H1 (cell line): ENCODE measurements around the gene CGB2. TPM values are rescaled to one million over a fixed set of nuclear protein-coding genes. Genes with fewer than 3 reads are reported as not detected.

Source experiments
- BACH1 ChIP-seq: IDR thresholded peaks from 2 replicates; pipeline ENCODE4 v1.6.1; 2012; ENCODE audit warnings: low read length, improper control_type of control experiment
- EZH2 ChIP-seq: fragments of 200-600 bp; sonication (generic); IDR thresholded peaks from 2 replicates; pipeline ENCODE4 v1.7.1; 2012; ENCODE audit warnings: low read depth, mild to moderate bottlenecking, moderate library complexity, low read length, inconsistent platforms; ENCODE audit not compliant: severe bottlenecking
- SIN3A ChIP-seq, 2 experiments: IDR thresholded peaks in 1 of 2; conservative IDR thresholded peaks in 1 of 2; 2 replicates each; pipeline ENCODE4 v1.6.1; 2011 to 2012; ENCODE audit warnings: low read length in 2 of 2, improper control_type of control experiment in 1 of 2, low read depth in 1 of 2, mild to moderate bottlenecking in 1 of 2
- polyA plus RNA-seq, 7 experiments: library from polyadenylated mRNA; depleted of rRNA in 3 of 7; stranded (reverse) in 5 of 7; unstranded in 2 of 7; fragments of >200 nt in 5 of 7; fragments of 200-250 nt in 2 of 7; gene quantifications; 1 replicate in 5 of 7; 2 replicates in 1 of 7; 4 replicates in 1 of 7; pipeline versions ENCODE4 v1.2.1 to v1.2.3, GENCODE V29; 2011 to 2013; ENCODE audit warnings: missing spikeins in 2 of 7, mixed read lengths in 2 of 7
- total RNA-seq: library from RNA; stranded (reverse); fragmentation: NEBNext Ultra II Directional; extraction: Animal tissue kit (Norgen Biotek cat#: 25700); gene quantifications from 2 replicates; pipeline ENCODE4 v1.2.1, GENCODE V29; 2021
- TF ChIP-seq, protein P1 (sequence below): IDR thresholded peaks from 2 replicates; pipeline ENCODE4 v1.6.1; 2011; ENCODE audit warnings: low read depth, mild to moderate bottlenecking, low read length; ENCODE audit not compliant: insufficient read depth
- TF ChIP-seq, protein P2 (sequence below): fragments of 300-600 bp; sonication (generic); IDR thresholded peaks from 2 replicates; pipeline ENCODE4 v1.7.1; 2012; ENCODE audit warnings: low read length, moderate library complexity, mild to moderate bottlenecking, inconsistent platforms; ENCODE audit not compliant: insufficient replicate concordance

CGB2 gene
- total and polyA plus RNA-seq, 2 of the 8 experiments (the other 6 are each of a cell fraction or from before 2014, with no cell fraction given): 0.71 to 3.2 TPM

DNA sequence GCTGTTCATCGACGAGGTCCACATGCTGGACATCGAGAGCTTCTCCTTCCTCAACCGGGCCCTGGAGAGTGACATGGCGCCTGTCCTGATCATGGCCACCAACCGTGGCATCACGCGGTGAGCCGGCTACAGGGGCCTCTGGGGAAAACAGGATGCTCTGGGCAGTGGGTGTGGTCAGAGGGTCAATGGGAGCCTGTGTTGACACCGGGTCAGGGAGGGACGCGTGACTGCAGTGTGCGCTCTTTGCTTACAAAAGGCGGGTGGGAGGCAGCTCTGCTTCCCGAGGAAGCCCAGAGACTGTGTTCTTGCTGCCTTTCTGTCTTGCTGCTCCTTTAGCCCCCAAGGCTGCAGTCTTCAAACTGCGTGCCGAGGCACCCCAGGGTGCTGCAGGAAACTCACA is 20.5 kb upstream of the CGB2 start (continued):
- TF ChIP-seq BACH1 (no peak), EZH2 (no peak), SIN3A (conservative IDR thresholded peaks at IDR 0.05 in 1 of 2, IDR thresholded peaks at IDR 0.05 in 1 of 2; ENCODE audit: low read depth in 1 of 2, low read length in 2 of 2) (no peak)
- TF ChIP-seq, protein P1, sequence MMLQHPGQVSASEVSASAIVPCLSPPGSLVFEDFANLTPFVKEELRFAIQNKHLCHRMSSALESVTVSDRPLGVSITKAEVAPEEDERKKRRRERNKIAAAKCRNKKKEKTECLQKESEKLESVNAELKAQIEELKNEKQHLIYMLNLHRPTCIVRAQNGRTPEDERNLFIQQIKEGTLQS: no peak
- TF ChIP-seq, protein P2, sequence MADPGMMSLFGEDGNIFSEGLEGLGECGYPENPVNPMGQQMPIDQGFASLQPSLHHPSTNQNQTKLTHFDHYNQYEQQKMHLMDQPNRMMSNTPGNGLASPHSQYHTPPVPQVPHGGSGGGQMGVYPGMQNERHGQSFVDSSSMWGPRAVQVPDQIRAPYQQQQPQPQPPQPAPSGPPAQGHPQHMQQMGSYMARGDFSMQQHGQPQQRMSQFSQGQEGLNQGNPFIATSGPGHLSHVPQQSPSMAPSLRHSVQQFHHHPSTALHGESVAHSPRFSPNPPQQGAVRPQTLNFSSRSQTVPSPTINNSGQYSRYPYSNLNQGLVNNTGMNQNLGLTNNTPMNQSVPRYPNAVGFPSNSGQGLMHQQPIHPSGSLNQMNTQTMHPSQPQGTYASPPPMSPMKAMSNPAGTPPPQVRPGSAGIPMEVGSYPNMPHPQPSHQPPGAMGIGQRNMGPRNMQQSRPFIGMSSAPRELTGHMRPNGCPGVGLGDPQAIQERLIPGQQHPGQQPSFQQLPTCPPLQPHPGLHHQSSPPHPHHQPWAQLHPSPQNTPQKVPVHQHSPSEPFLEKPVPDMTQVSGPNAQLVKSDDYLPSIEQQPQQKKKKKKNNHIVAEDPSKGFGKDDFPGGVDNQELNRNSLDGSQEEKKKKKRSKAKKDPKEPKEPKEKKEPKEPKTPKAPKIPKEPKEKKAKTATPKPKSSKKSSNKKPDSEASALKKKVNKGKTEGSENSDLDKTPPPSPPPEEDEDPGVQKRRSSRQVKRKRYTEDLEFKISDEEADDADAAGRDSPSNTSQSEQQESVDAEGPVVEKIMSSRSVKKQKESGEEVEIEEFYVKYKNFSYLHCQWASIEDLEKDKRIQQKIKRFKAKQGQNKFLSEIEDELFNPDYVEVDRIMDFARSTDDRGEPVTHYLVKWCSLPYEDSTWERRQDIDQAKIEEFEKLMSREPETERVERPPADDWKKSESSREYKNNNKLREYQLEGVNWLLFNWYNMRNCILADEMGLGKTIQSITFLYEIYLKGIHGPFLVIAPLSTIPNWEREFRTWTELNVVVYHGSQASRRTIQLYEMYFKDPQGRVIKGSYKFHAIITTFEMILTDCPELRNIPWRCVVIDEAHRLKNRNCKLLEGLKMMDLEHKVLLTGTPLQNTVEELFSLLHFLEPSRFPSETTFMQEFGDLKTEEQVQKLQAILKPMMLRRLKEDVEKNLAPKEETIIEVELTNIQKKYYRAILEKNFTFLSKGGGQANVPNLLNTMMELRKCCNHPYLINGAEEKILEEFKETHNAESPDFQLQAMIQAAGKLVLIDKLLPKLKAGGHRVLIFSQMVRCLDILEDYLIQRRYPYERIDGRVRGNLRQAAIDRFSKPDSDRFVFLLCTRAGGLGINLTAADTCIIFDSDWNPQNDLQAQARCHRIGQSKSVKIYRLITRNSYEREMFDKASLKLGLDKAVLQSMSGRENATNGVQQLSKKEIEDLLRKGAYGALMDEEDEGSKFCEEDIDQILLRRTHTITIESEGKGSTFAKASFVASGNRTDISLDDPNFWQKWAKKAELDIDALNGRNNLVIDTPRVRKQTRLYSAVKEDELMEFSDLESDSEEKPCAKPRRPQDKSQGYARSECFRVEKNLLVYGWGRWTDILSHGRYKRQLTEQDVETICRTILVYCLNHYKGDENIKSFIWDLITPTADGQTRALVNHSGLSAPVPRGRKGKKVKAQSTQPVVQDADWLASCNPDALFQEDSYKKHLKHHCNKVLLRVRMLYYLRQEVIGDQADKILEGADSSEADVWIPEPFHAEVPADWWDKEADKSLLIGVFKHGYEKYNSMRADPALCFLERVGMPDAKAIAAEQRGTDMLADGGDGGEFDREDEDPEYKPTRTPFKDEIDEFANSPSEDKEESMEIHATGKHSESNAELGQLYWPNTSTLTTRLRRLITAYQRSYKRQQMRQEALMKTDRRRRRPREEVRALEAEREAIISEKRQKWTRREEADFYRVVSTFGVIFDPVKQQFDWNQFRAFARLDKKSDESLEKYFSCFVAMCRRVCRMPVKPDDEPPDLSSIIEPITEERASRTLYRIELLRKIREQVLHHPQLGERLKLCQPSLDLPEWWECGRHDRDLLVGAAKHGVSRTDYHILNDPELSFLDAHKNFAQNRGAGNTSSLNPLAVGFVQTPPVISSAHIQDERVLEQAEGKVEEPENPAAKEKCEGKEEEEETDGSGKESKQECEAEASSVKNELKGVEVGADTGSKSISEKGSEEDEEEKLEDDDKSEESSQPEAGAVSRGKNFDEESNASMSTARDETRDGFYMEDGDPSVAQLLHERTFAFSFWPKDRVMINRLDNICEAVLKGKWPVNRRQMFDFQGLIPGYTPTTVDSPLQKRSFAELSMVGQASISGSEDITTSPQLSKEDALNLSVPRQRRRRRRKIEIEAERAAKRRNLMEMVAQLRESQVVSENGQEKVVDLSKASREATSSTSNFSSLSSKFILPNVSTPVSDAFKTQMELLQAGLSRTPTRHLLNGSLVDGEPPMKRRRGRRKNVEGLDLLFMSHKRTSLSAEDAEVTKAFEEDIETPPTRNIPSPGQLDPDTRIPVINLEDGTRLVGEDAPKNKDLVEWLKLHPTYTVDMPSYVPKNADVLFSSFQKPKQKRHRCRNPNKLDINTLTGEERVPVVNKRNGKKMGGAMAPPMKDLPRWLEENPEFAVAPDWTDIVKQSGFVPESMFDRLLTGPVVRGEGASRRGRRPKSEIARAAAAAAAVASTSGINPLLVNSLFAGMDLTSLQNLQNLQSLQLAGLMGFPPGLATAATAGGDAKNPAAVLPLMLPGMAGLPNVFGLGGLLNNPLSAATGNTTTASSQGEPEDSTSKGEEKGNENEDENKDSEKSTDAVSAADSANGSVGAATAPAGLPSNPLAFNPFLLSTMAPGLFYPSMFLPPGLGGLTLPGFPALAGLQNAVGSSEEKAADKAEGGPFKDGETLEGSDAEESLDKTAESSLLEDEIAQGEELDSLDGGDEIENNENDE: no peak
- TF ChIP-seq, all 59 proteins: peak for 0
